Right lobe of liver (tissue), 4 donors: ENCODE results near the gene ST8SIA5.

ENCODE experiments used
- CTCF ChIP-seq, 4 donors: fragments of 200-600 bp in 3 of 4; fragments of 450-650 bp in 1 of 4; IDR thresholded peaks; one replicate each; pipeline versions ENCODE4 v1.5.1 to v1.8.0; 2016 to 2022; ENCODE audit warnings: antibody characterized with exemption in 4 of 4, mild to moderate bottlenecking in 2 of 4
- POLR2A ChIP-seq: fragments of 450-650 bp; IDR thresholded peaks from one replicate; pipeline ENCODE4 v1.6.1; 2017; ENCODE audit warnings: antibody characterized with exemption, mild to moderate bottlenecking
- donor health status: DM: no; HTN: no; CAD: no.
- donor health status: DM: no; HTN: no; CAD: no.
- donor health status: DM: no; HTN: yes; CAD: no.

- TF ChIP-seq CTCF (IDR thresholded peaks at IDR 0.05) (no peak), POLR2A (no peak)
Measured at GRCh38 chr18:46733872-46734271, 23.0 kb downstream of the ST8SIA5 start.
